DMS 273 treated with DMSO at 0.1 percent for 48 hours (cell line): ENCODE results near the gene NOS1.
"Not testable (repeated sequence)": the region's sequence is repeated elsewhere in the genome, so short reads cannot be mapped to it uniquely, and the experiment has no call there.

Experiments
- DNase-seq: peaks from one replicate; lab custom pipeline; 2025; lab: John Stamatoyannopoulos, UW

NOS1 gene

DNA sequence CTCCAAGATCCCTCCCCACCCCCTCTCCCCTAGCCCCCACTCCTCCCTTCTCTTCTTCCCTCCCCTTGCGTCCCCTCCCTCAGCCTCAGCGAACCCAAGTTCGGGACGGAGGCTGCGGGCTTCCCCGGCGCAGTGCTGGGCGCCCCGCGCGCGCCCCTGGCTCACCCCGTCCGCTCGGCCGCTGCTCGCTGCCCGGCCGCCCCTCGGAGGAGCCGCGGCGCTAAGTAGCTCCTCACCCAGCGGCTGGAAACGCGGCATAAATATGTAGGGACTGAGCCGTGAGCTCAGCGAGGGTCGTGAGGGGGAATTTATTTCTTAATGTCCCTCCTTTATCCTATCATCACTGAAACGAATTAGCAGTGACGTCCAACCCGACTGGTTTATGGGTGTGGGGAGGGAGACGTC, at the start of gene NOS1:
NOS1 (minus strand) TSS at position 280 of the 405 bp plus-strand sequence. CDS start 30,557 bp downstream, outside the sequence.
- DNase-seq, result no peak

DNA sequence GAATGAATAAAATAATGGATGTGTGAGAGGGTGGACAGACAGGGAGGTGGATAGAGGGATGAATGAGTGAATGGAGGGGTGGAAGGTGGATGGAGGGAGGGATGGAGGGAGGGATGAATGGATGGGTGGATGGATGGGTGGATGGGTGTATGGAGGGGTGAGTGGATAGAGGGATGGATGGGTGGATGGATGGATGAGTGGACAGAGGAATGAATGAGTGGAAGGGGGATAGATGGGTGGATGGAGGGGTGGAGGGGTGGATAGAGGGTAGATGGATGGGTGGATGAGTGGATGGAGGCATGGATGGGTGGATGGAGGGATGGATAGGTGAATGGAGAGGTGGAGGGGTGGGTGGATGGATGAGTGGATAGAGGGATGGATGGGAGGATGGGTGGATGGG, 47.9 kb upstream of the NOS1 start:
- no peak for DNase-seq

DNA sequence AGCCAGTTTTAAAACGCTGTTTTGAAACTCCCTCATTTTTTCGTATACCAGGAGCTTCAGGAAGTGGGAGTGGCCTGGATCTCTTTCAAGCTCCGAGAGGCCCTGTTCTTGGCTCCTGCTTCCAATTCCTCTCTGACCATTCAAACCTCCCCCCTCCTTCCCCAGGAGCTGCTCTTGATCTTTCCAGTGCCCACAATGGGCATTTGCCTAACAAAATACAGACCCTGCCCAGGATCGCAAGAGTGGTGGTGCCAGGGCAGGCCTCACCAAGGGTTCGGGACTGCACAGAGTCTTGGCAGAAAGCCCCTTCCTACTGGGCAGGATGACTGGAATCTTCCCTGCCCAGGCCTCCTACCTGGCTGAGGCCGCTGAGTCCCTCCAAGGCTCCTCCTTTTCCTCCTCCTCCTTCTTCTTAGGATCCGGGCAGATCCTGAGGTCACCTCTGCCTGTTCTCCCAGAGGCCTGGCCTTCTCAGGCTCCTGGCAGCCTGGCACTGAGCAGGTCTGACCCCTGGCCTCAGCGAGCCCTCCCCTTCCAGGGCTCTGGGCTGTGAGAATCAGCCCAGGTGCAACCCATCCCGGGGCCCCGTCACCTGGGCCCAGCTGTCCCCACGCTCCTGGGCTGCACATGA, 46.9 kb upstream of the NOS1 start:
- no peak for DNase-seq

DNA sequence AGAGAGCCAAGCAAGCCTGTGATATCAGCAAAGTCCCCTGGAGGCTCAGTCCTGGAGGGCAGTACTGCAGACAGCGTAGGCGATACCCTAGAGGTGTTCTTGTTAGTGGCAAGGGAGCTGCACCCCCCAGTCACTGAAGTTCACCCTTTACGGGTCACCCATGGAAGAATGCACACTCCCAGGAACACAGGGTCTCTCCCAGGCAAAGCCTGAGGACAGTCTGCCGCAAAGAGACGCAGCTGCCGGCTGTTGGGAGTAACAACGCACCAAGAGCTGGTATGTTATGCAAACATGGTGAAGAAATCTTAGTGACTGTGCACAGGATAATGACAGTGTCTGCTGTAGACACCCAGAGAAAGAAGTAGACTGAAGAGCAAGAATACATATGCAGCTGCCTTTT, 43.5 kb upstream of the NOS1 start:
- DNase-seq, result no peak

DNA sequence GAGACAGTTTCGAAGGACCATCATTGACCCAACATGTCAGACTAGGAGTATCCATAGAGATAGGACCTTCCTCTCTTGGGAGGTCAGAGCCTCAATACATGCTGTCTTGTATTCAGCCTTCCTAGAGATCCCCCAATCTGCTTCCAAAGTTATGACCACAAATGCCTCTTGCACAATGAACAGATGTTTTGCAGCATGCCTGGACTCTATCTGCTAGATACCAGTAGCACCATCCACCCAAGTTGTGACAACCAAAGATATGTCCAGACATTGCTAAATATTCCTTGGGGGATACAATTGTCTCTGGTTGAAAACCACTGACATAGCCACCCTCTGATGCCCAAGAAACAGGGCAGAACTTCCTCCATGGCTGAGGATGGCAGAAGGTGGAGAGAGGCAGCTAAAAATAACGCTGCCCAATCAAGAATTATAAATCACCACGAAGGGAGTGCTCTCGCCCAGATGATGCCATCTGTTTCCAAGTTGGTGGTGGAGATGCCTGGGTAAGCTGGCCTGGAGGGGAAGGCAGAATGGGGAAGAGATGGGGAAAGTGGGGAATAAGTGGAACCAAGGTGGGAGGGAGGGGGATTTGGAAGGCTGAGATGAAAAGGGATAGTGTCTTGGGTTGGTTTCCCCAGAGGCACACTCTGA, 42.9 kb upstream of the NOS1 start:
- peak; percentile 18 for DNase-seq

DNA sequence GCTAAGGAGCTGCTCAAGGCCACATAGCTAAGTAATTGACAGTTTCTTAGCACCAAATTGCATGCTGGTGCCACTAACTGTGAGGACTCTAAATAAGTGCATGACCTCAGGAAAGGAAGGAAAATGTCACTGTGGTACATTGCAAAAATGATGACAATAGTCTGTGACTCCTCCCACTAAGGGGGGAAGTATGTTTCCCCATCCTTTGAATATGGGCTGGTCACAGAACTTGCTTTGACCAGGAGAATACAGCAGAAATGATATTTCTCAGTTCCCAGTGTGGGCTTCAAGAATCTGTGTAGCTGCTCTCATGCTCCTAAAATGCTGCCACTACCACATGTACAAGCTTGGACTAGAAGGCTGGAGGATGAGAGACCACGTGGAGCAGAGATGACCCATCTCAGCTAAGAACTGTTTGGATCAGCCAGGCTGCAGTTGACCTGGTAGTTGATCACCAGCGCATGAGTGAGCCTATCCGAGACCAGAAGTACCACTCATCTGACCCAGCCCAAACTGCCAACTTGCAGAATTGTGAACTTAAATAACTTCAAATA, 42.2 kb upstream of the NOS1 start:
- DNase-seq, result no peak

DNA sequence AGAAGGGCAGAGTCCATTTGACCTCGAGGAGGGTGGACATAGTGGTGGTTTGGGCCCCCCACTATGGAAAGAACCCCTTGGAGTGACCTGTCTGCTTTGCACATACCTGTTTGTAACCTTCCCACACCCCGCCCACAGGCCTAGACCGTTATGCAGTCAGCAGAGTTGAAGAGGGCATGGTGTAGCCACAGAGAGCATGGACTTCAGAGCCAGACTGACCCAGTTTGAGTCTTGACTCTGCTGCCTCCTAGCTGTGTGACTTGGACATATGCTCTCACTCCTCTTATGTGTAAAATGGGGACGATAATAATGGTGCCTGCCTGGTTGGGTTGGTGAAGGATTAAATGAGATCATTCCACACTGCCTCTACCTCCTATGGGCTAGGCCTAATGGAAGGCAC, 40.9 kb upstream of the NOS1 start:
- DNase-seq, result no peak

DNA sequence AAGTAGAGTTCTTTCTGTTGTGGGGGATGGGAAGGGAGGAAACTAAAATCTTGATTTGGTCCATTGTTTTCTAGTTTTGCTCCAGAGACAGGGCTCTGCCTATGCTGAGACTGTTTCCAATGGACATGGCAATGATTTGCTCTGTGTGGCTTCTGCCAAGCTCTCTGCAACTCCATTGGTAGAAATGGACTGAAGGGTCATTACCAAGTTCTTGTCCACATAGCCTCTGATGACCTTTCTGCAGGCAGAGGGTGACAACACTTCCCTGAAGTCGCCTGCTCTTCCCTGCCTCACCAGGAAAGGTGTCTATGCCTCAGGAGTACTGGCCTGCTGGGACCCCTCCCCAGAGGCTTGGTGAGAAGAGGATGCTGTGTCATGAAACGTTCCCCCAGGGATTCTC, 39.5 kb upstream of the NOS1 start:
- DNase-seq, result no peak

DNA sequence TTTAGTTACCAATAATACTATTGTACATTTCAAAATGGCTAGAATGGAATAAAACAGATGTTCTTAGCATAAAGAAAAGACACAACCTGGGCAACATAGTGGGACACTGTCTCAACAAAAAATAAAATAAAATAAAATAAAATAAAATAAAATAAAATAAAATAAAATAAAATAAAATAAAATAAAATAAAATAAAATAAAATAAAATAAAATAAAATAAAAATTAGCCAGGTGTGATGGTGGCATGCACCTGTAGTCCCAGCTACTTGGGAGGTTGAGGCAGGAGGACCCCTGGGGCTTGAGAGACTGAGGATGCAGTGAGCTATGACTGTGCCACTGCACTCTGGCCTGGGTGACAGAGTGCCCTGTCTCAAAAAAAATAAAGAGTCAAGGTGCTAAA, 37.1 kb upstream of the NOS1 start:
- not testable (repeated sequence) for DNase-seq

DNA sequence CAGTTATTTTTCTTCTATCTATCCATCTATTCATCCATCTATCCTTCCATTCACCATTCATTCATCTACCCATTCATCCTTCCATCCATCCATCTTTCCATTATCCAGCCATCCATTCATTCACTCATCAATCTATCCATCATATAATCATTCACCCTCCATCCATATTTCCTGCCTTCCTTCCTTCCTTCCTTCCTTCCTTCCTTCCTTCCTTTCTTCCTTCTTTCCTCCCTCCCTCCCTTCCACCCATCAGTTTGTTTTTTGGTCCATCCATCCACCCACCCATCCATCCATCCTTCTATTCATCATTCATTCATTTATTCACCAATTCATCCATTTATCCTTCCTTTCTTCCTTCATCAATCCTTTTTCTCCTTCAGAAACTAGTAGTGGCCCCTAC, 34.3 kb upstream of the NOS1 start:
- DNase-seq, result no peak

DNA sequence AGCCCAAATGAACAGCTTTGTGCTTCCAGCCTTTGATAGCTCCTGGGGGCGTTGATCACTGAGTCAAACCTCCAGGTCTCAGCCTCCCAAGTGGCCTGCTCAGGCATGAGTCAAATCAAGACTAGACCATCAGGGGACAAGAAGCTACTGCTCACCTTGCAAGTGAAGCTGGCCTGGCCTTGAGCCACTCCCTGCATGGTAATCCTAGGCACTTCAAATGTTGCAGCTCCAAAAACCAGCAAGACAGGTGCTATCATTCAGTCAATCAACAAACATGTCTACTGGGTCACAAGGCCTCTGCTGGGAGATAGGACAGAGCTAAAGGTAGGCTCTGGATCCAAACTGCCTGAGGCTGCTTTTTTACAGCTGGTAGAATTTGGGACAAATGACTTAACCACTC, 33.1 kb upstream of the NOS1 start:
- DNase-seq, result no peak

DNA sequence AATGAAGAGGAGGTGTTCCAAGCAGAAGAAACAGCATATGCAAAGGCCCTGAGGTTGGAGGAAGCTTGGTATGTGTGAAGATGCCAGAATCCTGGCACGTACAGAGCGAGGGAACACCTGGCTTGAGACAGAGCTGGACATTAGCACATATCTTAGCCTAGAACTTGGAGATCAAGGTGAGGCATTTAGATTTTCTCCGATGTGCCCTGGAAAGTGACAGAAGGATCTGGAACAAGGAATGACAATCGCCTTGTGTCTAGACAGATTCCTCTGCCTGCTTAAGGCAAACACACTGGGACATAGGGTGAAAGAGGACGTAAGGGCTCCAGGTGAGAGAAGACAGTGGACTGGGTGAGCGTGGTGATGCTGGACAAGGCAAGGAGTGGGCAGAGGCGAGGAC, 32.2 kb upstream of the NOS1 start:
- DNase-seq, result no peak

DNA sequence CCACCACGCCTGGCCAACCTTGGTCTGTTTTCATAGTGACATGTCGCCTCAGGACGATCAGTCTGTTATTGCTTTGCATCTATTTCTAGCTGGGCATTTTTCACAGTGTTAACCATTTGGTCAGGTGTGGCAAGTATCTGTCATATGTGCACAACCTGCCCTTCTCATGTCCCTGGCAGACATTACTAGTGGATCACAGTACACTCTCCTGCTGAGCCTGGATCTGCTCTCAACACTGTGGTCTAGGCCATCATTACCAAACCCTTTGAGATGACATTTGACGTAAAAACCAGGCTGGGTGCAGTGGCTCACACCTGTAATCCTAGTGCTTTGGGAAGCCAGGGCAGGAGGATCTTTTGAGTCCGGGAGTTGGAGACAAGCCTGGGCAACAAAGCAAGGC, 29.4 kb upstream of the NOS1 start:
- DNase-seq, result no peak

DNA sequence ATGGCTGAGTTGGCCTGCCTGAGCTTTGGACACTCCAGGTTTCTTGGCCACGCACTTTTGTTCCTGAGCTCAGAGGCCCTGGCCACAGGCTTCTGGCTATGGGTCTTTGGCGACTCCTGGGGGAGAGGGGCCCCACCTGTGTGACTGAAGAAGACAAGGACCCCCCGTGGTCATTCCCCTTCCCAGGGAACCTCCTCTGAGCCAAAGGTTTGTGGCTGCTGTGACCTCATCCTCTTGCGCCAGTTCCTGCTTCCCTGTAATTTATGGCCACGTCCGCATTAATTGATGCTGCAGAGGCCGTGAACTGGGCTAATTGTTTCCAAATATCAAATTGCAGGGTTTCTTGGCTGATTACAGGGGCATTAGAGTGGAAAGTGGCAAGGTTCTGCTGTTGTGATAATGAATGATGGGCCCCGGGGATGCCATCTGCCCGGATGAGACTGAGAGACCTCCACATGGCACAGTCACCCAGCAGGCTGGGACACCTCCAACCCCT, 27.6 kb upstream of the NOS1 start:
- DNase-seq, result peak; percentile 23

DNA sequence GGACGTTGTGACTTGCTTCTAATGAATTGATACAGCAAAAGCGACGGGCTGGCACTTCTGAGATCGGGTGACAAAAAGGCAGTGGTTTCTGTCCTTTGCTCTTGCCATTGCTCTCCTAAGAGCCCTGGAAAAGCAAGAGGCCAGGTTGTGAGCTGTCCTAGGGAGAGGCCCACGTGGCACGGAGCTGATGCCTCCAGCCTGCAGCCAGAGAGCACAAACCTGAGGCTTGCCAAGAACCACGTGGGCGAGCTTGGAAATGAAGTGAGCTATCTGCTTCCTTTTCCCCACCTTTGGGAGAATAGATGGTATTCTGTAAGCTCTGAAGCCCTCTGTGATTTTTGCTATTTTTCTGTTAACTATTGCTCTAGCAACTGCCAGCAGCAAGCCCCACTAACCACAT, 26.4 kb upstream of the NOS1 start:
- no peak for DNase-seq

DNA sequence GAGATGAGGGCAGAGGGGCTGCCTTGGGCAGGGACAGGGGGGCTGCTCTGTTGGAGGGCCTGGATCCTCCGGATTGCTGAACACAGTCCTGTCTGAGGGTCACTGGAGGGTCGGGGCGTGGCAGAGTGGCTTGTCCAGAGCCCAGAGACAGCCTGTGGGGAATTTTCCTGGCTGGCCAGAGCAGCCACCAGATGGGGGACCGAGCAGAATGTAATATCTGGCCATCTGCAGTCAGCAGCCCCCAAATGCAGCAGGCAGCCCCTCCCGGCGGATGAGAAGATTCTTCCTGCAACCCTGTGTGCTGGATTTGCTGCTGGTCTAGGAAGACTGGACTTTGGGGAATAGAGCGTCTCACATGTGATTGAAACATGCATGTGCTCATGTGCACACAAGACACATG, 23.3 kb upstream of the NOS1 start:
- DNase-seq, result no peak

DNA sequence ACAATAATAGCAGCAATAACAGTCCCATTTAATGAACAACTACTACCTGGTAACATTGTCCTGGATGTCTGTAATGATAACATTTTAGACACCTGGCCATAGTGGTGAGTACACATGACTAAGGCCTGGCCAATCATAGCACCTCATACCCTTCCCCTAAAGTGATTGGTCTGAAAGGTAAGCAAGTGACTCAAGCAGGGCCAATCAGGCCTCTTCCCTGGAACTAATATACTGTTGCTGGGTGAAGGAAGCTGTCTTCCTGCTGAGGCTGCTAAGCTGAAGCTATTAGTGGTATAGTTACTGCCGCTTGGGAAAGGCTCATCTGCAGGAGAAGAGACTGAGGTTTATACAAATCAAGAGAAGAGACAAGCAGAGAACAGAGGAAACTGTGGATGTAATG, 18.7 kb upstream of the NOS1 start:
- peak; percentile 1 for DNase-seq

DNA sequence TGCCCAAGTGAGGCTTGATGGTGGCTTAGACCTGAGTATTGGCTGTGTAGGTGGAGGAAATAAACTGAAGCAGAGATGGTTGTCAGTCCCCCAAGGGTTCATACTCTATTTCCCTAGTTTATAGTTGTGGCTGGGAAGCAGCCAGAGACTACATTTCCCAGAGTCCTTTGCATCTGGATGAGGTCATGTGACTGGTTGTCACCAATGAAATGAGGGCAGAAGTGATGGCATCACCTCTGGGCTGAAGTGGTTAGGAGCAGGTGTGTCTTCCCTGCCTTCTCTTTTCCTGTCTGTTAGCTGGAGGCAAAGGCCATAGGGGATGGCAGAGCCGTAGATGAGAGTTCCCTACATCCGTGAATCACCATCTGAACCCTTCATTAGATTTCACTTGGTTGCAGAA, 16.3 kb upstream of the NOS1 start:
- DNase-seq, result no peak

DNA sequence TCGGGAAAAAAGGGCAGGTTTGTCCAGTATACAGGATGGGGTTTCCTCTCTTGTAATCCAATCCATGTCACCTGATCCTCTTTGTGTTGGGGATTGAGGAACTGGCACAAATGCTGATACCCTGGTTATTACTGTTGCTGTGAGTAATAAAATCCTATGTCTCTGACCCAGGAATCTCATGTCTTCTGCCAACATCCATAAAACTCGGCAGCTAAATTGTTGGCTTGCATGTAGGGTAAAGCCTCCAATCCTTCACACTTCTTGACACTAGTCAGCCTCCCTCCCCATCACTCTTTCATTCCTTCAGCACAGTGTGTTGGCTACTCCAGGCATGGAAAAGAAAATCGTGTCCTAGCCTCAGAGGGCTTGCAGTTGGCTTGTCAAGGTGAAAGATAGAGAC, 9.2 kb upstream of the NOS1 start:
- DNase-seq, result no peak

DNA sequence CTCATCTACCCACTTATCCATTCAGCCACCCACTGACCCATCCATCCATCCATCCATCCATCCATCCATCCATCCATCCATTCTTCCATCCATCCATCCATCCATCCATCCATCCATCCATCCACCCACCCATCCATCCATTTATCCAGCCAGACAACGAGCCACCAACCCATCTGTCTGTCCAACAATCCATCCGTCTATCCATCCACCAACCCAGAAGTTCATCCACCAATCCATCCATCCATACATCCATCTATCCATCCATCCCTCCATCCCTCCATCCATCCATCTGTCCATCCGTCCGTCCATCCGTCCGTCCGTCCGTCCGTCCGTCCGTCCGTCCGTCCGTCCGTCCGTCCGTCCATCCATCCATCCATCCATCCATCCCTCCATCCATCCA, 8.6 kb upstream of the NOS1 start:
- not testable (repeated sequence) for DNase-seq

DNA sequence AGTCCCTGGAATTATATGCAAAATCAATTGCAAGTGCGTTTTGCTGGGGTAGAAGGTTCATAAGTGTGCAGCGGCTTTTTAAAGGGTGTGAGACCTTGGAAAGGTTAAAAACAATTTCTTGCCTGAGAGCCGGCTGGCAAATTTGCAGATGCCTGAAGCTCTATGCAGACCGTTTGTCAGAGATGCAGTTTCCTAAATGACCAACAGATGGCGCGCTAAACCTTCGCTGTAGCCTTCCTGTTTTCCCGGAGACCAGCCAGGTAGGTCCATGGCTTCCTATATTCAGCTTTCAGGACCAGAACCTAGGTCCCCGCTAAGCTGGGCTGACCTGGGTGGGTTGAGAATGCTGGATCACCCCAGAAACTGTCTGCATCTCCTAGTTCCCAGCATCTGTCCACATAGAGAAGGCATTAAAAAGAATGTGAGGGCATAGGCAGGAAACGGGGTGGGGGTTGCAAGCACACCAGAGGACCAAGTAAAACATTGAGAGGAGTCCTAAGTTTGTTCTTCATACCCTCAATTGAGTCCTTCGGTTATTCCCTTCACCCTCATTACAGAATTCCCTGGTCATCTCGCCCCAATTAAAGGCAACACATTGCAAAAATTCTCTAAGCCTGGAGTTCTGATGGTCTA, 5.7 kb upstream of the NOS1 start:
- DNase-seq, result peak; percentile 12

DNA sequence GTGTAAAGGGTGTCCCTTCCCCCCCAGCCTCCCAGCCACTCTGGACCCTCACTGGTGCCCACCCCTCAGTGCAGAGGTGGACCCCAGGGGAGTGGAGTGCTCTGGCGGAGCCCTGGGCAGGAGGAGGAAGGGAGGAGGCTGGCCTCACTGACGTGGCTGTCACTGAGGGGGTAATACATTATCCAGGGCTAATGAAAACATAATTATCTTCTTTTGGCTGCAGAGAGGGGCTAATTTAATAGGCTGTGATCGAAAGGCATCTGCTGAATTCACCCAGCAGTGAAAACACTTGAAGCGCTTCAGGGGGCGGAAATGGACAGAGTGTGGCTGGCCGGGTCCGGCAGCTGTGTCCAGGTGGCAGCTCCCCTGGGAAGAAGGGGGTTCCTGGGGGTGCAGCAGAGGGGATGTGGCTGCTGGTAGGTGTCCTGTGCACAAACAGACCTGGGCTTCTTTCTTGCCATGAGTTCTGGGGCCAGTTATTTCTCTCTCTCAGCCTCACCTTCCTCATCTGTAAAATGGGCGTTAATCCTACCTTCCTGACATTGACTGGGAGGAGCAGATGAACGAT, 3.7 kb upstream of the NOS1 start:
- no peak for DNase-seq

DNA sequence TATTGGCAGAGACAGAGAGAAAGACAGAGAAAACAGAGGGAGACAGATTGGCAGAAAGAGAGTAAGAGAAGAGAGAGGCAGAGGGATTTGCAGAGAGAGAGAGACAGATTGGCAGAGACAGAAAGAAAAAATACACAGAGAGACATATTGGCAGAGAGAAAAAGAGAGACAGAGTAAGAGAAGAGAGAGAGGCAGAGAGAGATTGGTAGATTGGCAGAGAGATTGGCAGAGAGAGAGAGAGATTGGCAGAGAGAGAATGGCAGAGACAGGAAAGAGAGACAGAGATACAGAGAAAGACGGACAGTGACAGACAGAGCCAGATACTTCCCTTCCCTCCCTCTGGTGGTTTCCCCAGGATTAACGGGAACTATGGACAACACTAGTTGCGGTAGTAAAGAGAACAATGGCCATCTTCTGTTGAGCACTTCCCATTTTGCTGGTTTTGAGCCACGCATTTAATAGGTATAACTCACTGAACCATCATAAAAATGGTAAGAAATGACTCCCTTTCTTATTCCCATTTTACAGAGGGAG, 2.6 kb upstream of the NOS1 start:
- no peak for DNase-seq
